ENCODE results near the gene NECAB3.

NECAB3 gene

GRCh38 chr20:33685328-33686099 is 11.3 kb upstream of the NECAB3 start:
- H3F3A ChIP-seq (ENCODE audit: insufficient read depth, low read length), result peaks cover 10% of the 10 kb centered on the region
- peak overlapping the region; percentile 82 for H2AFZ ChIP-seq (ENCODE audit: low read length)
- peak overlapping the region; percentile 87 for H3K27ac ChIP-seq (ENCODE audit: low read length)

GRCh38 chr20:33684533-33685327 is 10.5 kb upstream of the NECAB3 start:
- H3K4me2 ChIP-seq (ENCODE audit: low read depth, low read length), result peak overlapping the region; percentile 79
- H3K9me3 ChIP-seq (replicated peaks; ENCODE audit: insufficient read depth, low read length), result no peaks in the 10 kb centered on the region
- H3K4me3 ChIP-seq (ENCODE audit: low read length), result peak overlapping the region; percentile 92
- H3K36me3 ChIP-seq (replicated peaks; ENCODE audit: insufficient read depth, low read length), result no peaks in the 10 kb centered on the region
- H3K27me3 ChIP-seq (replicated peaks; ENCODE audit: insufficient read depth, low read length), result no peaks in the 10 kb centered on the region
- no peaks in the 10 kb centered on the region for H4K20me1 ChIP-seq (ENCODE audit: insufficient read depth, low read length)
- H2AFZ ChIP-seq (ENCODE audit: low read length), result peak overlapping the region; percentile 82; the same call in 1 of the 2 replicates
- H3K27ac ChIP-seq (ENCODE audit: low read length), result peak overlapping the region; percentile 87; the same call in 1 of the 2 replicates
- TF ChIP-seq CTCF (IDR thresholded peaks at IDR 0.05; ENCODE audit: low read length) (no peak), EZH2phosphoT487 (IDR thresholded peaks at IDR 0.05; ENCODE audit: low read length) (no peak), EZH2 (optimal IDR thresholded peaks at IDR 0.05; ENCODE audit: low read depth, low read length) (no peak)
- H3K79me2 ChIP-seq (ENCODE audit: low read length), result peaks cover 55% of the 10 kb centered on the region
- no peaks in the 10 kb centered on the region for H3K9me2 ChIP-seq (replicated peaks; ENCODE audit: insufficient read depth, low read length)
- H3K4me1 ChIP-seq (ENCODE audit: low read length), result peaks cover 14% of the 10 kb centered on the region
- no peak for DNase-seq
- H3K9ac ChIP-seq (ENCODE audit: low read length), result peak overlapping the region; percentile 90
- H3F3A ChIP-seq (ENCODE audit: insufficient read depth, low read length), result peaks cover 10% of the 10 kb centered on the region

More at GRCh38 chr20:33685328-33686099, 11.3 kb upstream of the NECAB3 start:
- DNase-seq, result peak; percentile 87
- peak overlapping the region; percentile 90 for H3K9ac ChIP-seq (ENCODE audit: low read length)
- H3K27me3 ChIP-seq (replicated peaks; ENCODE audit: insufficient read depth, low read length), result no peaks in the 10 kb centered on the region
- H3K9me2 ChIP-seq (replicated peaks; ENCODE audit: insufficient read depth, low read length), result no peaks in the 10 kb centered on the region
- H3K4me2 ChIP-seq (ENCODE audit: low read depth, low read length), result peak overlapping the region; percentile 79
- H3K79me2 ChIP-seq (ENCODE audit: low read length), result peaks cover 50% of the 10 kb centered on the region
- peak overlapping the region; percentile 92 for H3K4me3 ChIP-seq (ENCODE audit: low read length)
- H3K36me3 ChIP-seq (replicated peaks; ENCODE audit: insufficient read depth, low read length), result no peaks in the 10 kb centered on the region
- H3K4me1 ChIP-seq (ENCODE audit: low read length), result peaks cover 14% of the 10 kb centered on the region
- no peaks in the 10 kb centered on the region for H4K20me1 ChIP-seq (ENCODE audit: insufficient read depth, low read length)
- H3K9me3 ChIP-seq (replicated peaks; ENCODE audit: insufficient read depth, low read length), result no peaks in the 10 kb centered on the region
- TF ChIP-seq EZH2phosphoT487 (IDR thresholded peaks at IDR 0.05; ENCODE audit: low read length) (no peak), CTCF (IDR thresholded peaks at IDR 0.05; ENCODE audit: low read length) (no peak), EZH2 (optimal IDR thresholded peaks at IDR 0.05; ENCODE audit: low read depth, low read length) (no peak)

- H3K27ac ChIP-seq (ENCODE audit: low read length), result no peak overlapping the region
- no peaks in the 10 kb centered on the region for H3K27me3 ChIP-seq (replicated peaks; ENCODE audit: insufficient read depth, low read length)
- H3K79me2 ChIP-seq (ENCODE audit: low read length), result peaks cover 60% of the 10 kb centered on the region
- no peaks in the 10 kb centered on the region for H3K9me2 ChIP-seq (replicated peaks; ENCODE audit: insufficient read depth, low read length)
- DNase-seq, result no peak
- no peak overlapping the region for H3K4me2 ChIP-seq (ENCODE audit: low read depth, low read length)
- H3K36me3 ChIP-seq (replicated peaks; ENCODE audit: insufficient read depth, low read length), result no peaks in the 10 kb centered on the region
- no peaks in the 10 kb centered on the region for H3K9me3 ChIP-seq (replicated peaks; ENCODE audit: insufficient read depth, low read length)
- TF ChIP-seq CTCF (IDR thresholded peaks at IDR 0.05; ENCODE audit: low read length) (no peak), EZH2 (optimal IDR thresholded peaks at IDR 0.05; ENCODE audit: low read depth, low read length) (no peak), EZH2phosphoT487 (IDR thresholded peaks at IDR 0.05; ENCODE audit: low read length) (no peak)
- H4K20me1 ChIP-seq (ENCODE audit: insufficient read depth, low read length), result no peaks in the 10 kb centered on the region
- H3K4me1 ChIP-seq (ENCODE audit: low read length), result peaks cover 11% of the 10 kb centered on the region
- H2AFZ ChIP-seq (ENCODE audit: low read length), result no peak overlapping the region
- peaks cover 10% of the 10 kb centered on the region for H3F3A ChIP-seq (ENCODE audit: insufficient read depth, low read length)
- no peak overlapping the region for H3K4me3 ChIP-seq (ENCODE audit: low read length)
- H3K9ac ChIP-seq (ENCODE audit: low read length), result no peak overlapping the region
These were observed 7.6 kb upstream of the NECAB3 start for GRCh38 chr20:33681728-33682353.

Measured in MM.1S (cell line).